IMR-90 (cell line): ENCODE measurements around the gene COL19A1. TPM values are rescaled to one million over a fixed set of nuclear protein-coding genes. Genes with fewer than 3 reads are reported as not detected.

Experiments
- ATAC-seq: fragments of 200-7000 bp; cut with Tn5 transposase; 2 replicates; pipeline ENCODE4 v1.9.1; 2020; ENCODE audit warnings: low read depth, mild to moderate bottlenecking, moderate library complexity
- BruUV-seq: library from RNA; stranded (reverse); fragments of 400-500 nt; replicated peaks from 2 replicates; lab custom pipeline; 2021; lab: Mats Ljungman, UMichigan
- CTCF ChIA-PET: fragments of 300-600 bp; formaldehyde crosslinking; extraction: SDS; loops from one replicate; lab custom pipeline; 2021; ENCODE audit warnings: antibody characterized with exemption; lab: Yijun Ruan, JAX
- POLR2A ChIA-PET: fragments of 300-600 bp; sonication (Branson Sonifier 250); formaldehyde crosslinking; loops from one replicate; lab custom pipeline; 2022; ENCODE audit warnings: antibody characterized with exemption; ENCODE audit not compliant: unreplicated experiment; lab: Charles Lee
- DNase-seq: peaks from one replicate; pipeline ENCODE4 v3.0.0; 2013
- H2AFZ ChIP-seq: replicated peaks from 2 replicates; pipeline ENCODE3; 2013; ENCODE audit warnings: low read length, mild to moderate bottlenecking; ENCODE audit not compliant: poor library complexity
- H2AK5ac ChIP-seq: 2 replicates; pipeline ENCODE4 v1.6.1; 2013; ENCODE audit warnings: low read depth, low read length, inconsistent platforms
- H2AK9ac ChIP-seq: replicated peaks from 2 replicates; pipeline ENCODE3; 2013; ENCODE audit warnings: mild to moderate bottlenecking, low read depth, low read length, moderate library complexity; ENCODE audit not compliant: poor library complexity
- H2BK120ac ChIP-seq: 2 replicates; pipeline ENCODE4 v1.6.1; 2013; ENCODE audit warnings: low read depth, low read length, inconsistent platforms
- H2BK15ac ChIP-seq: 3 replicates; pipeline ENCODE4 v1.6.1; 2013; ENCODE audit warnings: low read depth, low read length, inconsistent platforms
- H2BK20ac ChIP-seq: 2 replicates; pipeline ENCODE4 v1.6.1; 2013; ENCODE audit warnings: low read depth, mild to moderate bottlenecking, inconsistent platforms, low read length, moderate library complexity
- H2BK5ac ChIP-seq: 2 replicates; pipeline ENCODE4 v1.6.1; 2013; ENCODE audit warnings: mild to moderate bottlenecking, low read depth, low read length, inconsistent platforms; ENCODE audit not compliant: poor library complexity, severe bottlenecking
- H3K14ac ChIP-seq: replicated peaks from 2 replicates; pipeline ENCODE4 v1.6.1; 2013; ENCODE audit warnings: low read depth, low read length, inconsistent platforms
- H3K18ac ChIP-seq: 2 replicates; pipeline ENCODE4 v1.6.1; 2013; ENCODE audit warnings: low read depth, low read length, control low read depth
- H3K23ac ChIP-seq: 2 replicates; pipeline ENCODE4 v1.6.1; 2013; ENCODE audit warnings: low read depth, low read length, inconsistent platforms
- H3K27ac ChIP-seq: 2 replicates; pipeline ENCODE4 v1.5.1; 2013; ENCODE audit warnings: mild to moderate bottlenecking, control low read depth, low read length; ENCODE audit not compliant: insufficient read depth
- H3K27me3 ChIP-seq: 2 replicates; pipeline ENCODE4 v1.6.1; 2013; ENCODE audit warnings: low read length; ENCODE audit not compliant: control insufficient read depth, insufficient read depth
- H3K36me3 ChIP-seq: 2 replicates; pipeline ENCODE4 v1.6.1; 2013; ENCODE audit warnings: low read length, mixed read lengths; ENCODE audit not compliant: control insufficient read depth, insufficient read depth
- H3K4ac ChIP-seq: 2 replicates; pipeline ENCODE4 v1.6.1; 2013; ENCODE audit warnings: low read depth, low read length, inconsistent platforms
- H3K4me1 ChIP-seq: 2 replicates; pipeline ENCODE4 v1.6.1; 2013; ENCODE audit warnings: low read length, mixed read lengths; ENCODE audit not compliant: control insufficient read depth, insufficient read depth
- H3K4me2 ChIP-seq: 2 replicates; pipeline ENCODE4 v1.6.1; 2013; ENCODE audit warnings: low read depth, mild to moderate bottlenecking, control low read depth, low read length, moderate library complexity
- H3K4me3 ChIP-seq: 2 replicates; pipeline ENCODE4 v1.5.1; 2013; ENCODE audit warnings: low read depth, mild to moderate bottlenecking, control low read depth, low read length, moderate library complexity; ENCODE audit not compliant: insufficient read depth
- H3K56ac ChIP-seq: 2 replicates; pipeline ENCODE4 v1.6.1; 2013; ENCODE audit warnings: low read length, inconsistent platforms; ENCODE audit not compliant: insufficient read depth; ENCODE audit errors: extremely low read depth
- H3K79me1 ChIP-seq, 2 experiments: 2 replicates each; pipeline ENCODE4 v1.6.1; 2013; ENCODE audit warnings: low read length in 2 of 2, inconsistent platforms in 1 of 2, low read depth in 1 of 2
- H3K9ac ChIP-seq: 2 replicates; pipeline ENCODE4 v1.6.1; 2013; ENCODE audit warnings: low read depth, low read length, control low read depth
- H3K9me1 ChIP-seq: 2 replicates; pipeline ENCODE4 v1.6.1; 2013; ENCODE audit warnings: low read length, inconsistent platforms; ENCODE audit not compliant: insufficient read depth
- H3K9me3 ChIP-seq: 2 replicates; pipeline ENCODE4 v1.6.1; 2013; ENCODE audit warnings: low read length; ENCODE audit not compliant: control insufficient read depth, insufficient read depth
- H4K20me1 ChIP-seq: 2 replicates; pipeline ENCODE4 v1.6.1; 2013; ENCODE audit warnings: low read length, inconsistent platforms; ENCODE audit not compliant: insufficient read depth
- H4K5ac ChIP-seq: 2 replicates; pipeline ENCODE4 v1.6.1; 2013; ENCODE audit warnings: mild to moderate bottlenecking, low read depth, low read length, control low read depth
- H4K8ac ChIP-seq, 2 experiments: 2 replicates each; pipeline ENCODE4 v1.6.1; 2013; ENCODE audit warnings: low read depth in 2 of 2, low read length in 2 of 2, control low read depth in 1 of 2, inconsistent platforms in 1 of 2
- H4K91ac ChIP-seq: 2 replicates; pipeline ENCODE4 v1.6.1; 2013; ENCODE audit warnings: low read depth, low read length, inconsistent platforms; ENCODE audit not compliant: insufficient read depth
- CEBPB ChIP-seq: IDR thresholded peaks from 2 replicates; pipeline ENCODE4 v1.6.1; 2012; ENCODE audit warnings: low read depth, low read length, improper control_type of control experiment
- ELK1 ChIP-seq: fragments of 150-350 bp; IDR thresholded peaks from 2 replicates; pipeline ENCODE4 v1.6.1; 2016; ENCODE audit warnings: low read depth, mild to moderate bottlenecking, low read length, moderate library complexity, borderline replicate concordance
- MAZ ChIP-seq: IDR thresholded peaks from 2 replicates; pipeline ENCODE4 v1.6.1; 2012; ENCODE audit warnings: low read depth, mild to moderate bottlenecking, low read length, improper control_type of control experiment, moderate library complexity, borderline replicate concordance
- MXI1 ChIP-seq: IDR thresholded peaks from 2 replicates; pipeline ENCODE4 v1.6.1; 2012; ENCODE audit warnings: low read depth, mild to moderate bottlenecking, low read length, moderate library complexity, borderline replicate concordance
- POLR2A ChIP-seq: IDR thresholded peaks from 2 replicates; pipeline ENCODE4 v1.6.1; 2012; ENCODE audit warnings: mild to moderate bottlenecking, low read depth, low read length
- RAD21 ChIP-seq: IDR thresholded peaks from 2 replicates; pipeline ENCODE4 v1.6.1; 2012; ENCODE audit warnings: low read length, improper control_type of control experiment
- RCOR1 ChIP-seq: IDR thresholded peaks from 2 replicates; pipeline ENCODE4 v1.6.1; 2012; ENCODE audit warnings: mild to moderate bottlenecking, low read length, improper control_type of control experiment; ENCODE audit not compliant: insufficient replicate concordance
- RFX5 ChIP-seq: IDR thresholded peaks from 2 replicates; pipeline ENCODE4 v1.8.0; 2012; ENCODE audit warnings: low read depth, mild to moderate bottlenecking, low read length, moderate library complexity
- SMC3 ChIP-seq: fragments of 150-350 bp; IDR thresholded peaks from 2 replicates; pipeline ENCODE4 v1.6.1; 2016; ENCODE audit warnings: low read depth, mild to moderate bottlenecking, antibody characterized with exemption, low read length, moderate library complexity
- USF2 ChIP-seq: fragments of 150-350 bp; IDR thresholded peaks from 2 replicates; pipeline ENCODE4 v1.6.1; 2017; ENCODE audit warnings: mild to moderate bottlenecking, antibody characterized with exemption, low read length, low read depth
- WGBS, 2 experiments: methylation state at CpG; one replicate each; pipeline versions ENCODE4 v1.1.5 to v1.1.7; 2013; ENCODE audit warnings: missing lambda C conversion rate in 2 of 2; ENCODE audit not compliant: insufficient read length in 1 of 2; ENCODE audit errors: extremely low coverage in 2 of 2; 5-methylcytosine and 5-hydroxymethylcytosine counted together
- dilution Hi-C: fragments of 300-500 bp; cut with HindIII; formaldehyde crosslinking; loops from one replicate; pipeline ENCODE4 v1.14.3; 2018; ENCODE audit warnings: low sequenced_read_pairs; ENCODE audit not compliant: unreplicated experiment
- in situ Hi-C: fragments of 300-500 bp; cut with MboI; formaldehyde crosslinking; loops from 3 replicates; pipeline ENCODE4 v1.14.3; 2019; ENCODE audit warnings: low sequenced_read_pairs, inconsistent platforms, mixed read lengths
- intact Hi-C: fragments of 100-400 bp; cut with micrococcal nuclease; formaldehyde crosslinking; loops from 2 replicates; pipeline ENCODE4 v1.10.0; 2022
- polyA plus RNA-seq, 3 experiments: library from polyadenylated mRNA; depleted of rRNA; stranded (reverse); fragments of >200 nt; gene quantifications; 2 replicates each; pipeline ENCODE4 v1.2.3, GENCODE V29; 2012; ENCODE audit warnings: low replicate concordance in 1 of 3
- total RNA-seq: library from RNA; depleted of rRNA; stranded (reverse); fragments of >200 nt; gene quantifications from 2 replicates; pipeline ENCODE4 v1.2.3, GENCODE V29; 2012

Gene COL19A1
- total and polyA plus RNA-seq, 2 of the 4 experiments (the other 2 are of a cell fraction) = under 0.01 TPM; not detected in 1

DNA sequence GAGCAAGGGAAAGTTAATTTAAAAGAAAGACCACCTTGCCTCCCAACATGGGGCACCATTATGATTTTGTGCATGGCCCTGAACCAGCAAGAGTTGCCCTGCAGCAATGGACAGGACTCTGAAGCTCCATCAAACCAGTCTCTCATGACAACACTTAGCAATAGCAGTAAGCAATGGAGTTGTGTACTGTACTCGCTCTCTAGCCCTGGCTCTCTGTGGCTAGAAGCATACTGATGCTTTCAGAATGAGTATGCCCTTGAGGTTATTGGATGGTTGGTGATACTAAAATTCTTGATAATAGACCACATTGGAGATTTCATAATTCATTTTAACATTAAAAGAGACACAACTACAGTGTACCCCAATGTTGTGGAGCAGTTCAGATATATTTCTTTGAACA is 46.3 kb upstream of the COL19A1 start:
- H3K56ac ChIP-seq = no peak overlapping the region
- H4K8ac ChIP-seq = no peak overlapping the region
- H3K27me3 ChIP-seq = no peaks in the 10 kb centered on the region
- BruUV-seq = no TSS peak
- TF ChIP-seq USF2 = no peak
- no peak for TF ChIP-seq POLR2A
- TF ChIP-seq ELK1 = no peak
- TF ChIP-seq RFX5 = no peak
- no peak for TF ChIP-seq CEBPB
- no peak for TF ChIP-seq RAD21
- TF ChIP-seq SMC3 = no peak
- no peak for TF ChIP-seq MXI1
- no peak for TF ChIP-seq MAZ
- TF ChIP-seq RCOR1 = no peak
- no peak overlapping the region for H4K5ac ChIP-seq
- no peaks in the 10 kb centered on the region for H4K20me1 ChIP-seq
- no peaks in the 10 kb centered on the region for H3K9me1 ChIP-seq
- H3K79me1 ChIP-seq = no peaks in the 10 kb centered on the region
- H2AK9ac ChIP-seq = no peak overlapping the region
- H2BK20ac ChIP-seq = no peak overlapping the region
- intact Hi-C loops = no loop called here
- POLR2A ChIA-PET = no interaction called here
- no peak overlapping the region for H3K14ac ChIP-seq
- CTCF ChIA-PET = no interaction called here
- dilution Hi-C loops = no loop called here
- DNase-seq (no peak), ATAC-seq (no peak)
- no peak overlapping the region for H3K4me2 ChIP-seq
- no peak overlapping the region for H4K91ac ChIP-seq
- no peak overlapping the region for H2BK120ac ChIP-seq
- H2BK15ac ChIP-seq = no peak overlapping the region
- H3K36me3 ChIP-seq = no peaks in the 10 kb centered on the region
- H3K23ac ChIP-seq = no peak overlapping the region
- no peaks in the 10 kb centered on the region for H3K4me1 ChIP-seq
- no peak overlapping the region for H2AK5ac ChIP-seq
- no CpG with 5 or more reads among the region's 1 CpG for WGBS, 2 experiments
- no peaks in the 10 kb centered on the region for H3K9me3 ChIP-seq
- H3K4ac ChIP-seq = no peak overlapping the region
- no peak overlapping the region for H3K27ac ChIP-seq
- H2BK5ac ChIP-seq = no peak overlapping the region
- H3K18ac ChIP-seq = no peak overlapping the region
- no peak overlapping the region for H3K4me3 ChIP-seq
- in situ Hi-C loops = no loop called here
- H3K9ac ChIP-seq = no peak overlapping the region
- H2AFZ ChIP-seq = no peak overlapping the region
